GM21723 (cell line): Measurements from ENCODE around the gene NTRK3.
A peak's percentile ranks its signal among the peaks of the same experiment; 100 is the strongest.

Source experiments
- ATAC-seq: cut with Tn5 transposase; IDR thresholded peaks from one replicate; pipeline ENCODE4 v1.9.1; 2021; ENCODE audit warnings: mild to moderate bottlenecking, moderate library complexity; ENCODE audit not compliant: unreplicated experiment

NTRK3 gene

GRCh38 chr15:88258093-88258641, 1.6 kb upstream of the NTRK3 start:
- ATAC-seq: no peak

GRCh38 chr15:88257311-88258092, 963 bp upstream of the NTRK3 start:
- ATAC-seq: no peak

GRCh38 chr15:88255484-88256278, 858 bp downstream of the NTRK3 start:
- ATAC-seq: no peak

- ATAC-seq: no peak
Observed at GRCh38 chr15:88255087-88255483, 1.5 kb downstream of the NTRK3 start.

- no peak for ATAC-seq
Observed at GRCh38 chr15:88252441-88252840, 4.1 kb downstream of the NTRK3 start.

- no peak for ATAC-seq
Observed at GRCh38 chr15:88250826-88251225, 5.7 kb downstream of the NTRK3 start.

GRCh38 chr15:88249220-88249619, 7.3 kb downstream of the NTRK3 start:
- no peak for ATAC-seq

GRCh38 chr15:88247914-88248313, 8.6 kb downstream of the NTRK3 start:
- ATAC-seq: no peak

GRCh38 chr15:88246666-88247446, 9.7 kb downstream of the NTRK3 start:
- ATAC-seq: peak; percentile 81

GRCh38 chr15:88246081-88246480, 10.5 kb downstream of the NTRK3 start:
- no peak for ATAC-seq

GRCh38 chr15:88243895-88244787, 12.4 kb downstream of the NTRK3 start:
- ATAC-seq: no peak

- no peak for ATAC-seq
Observed at GRCh38 chr15:88242586-88243555, 13.7 kb downstream of the NTRK3 start.

- ATAC-seq: no peak
Observed at GRCh38 chr15:88241461-88241860, 15.1 kb downstream of the NTRK3 start.

GRCh38 chr15:88241060-88241459, 15.5 kb downstream of the NTRK3 start:
- ATAC-seq: no peak

- ATAC-seq: no peak
Observed at GRCh38 chr15:88239594-88239993, 16.9 kb downstream of the NTRK3 start.

GRCh38 chr15:88238618-88239430, 17.7 kb downstream of the NTRK3 start:
- ATAC-seq: no peak

- ATAC-seq: no peak
Observed at GRCh38 chr15:88234711-88235110, 21.8 kb downstream of the NTRK3 start.

GRCh38 chr15:88233921-88234320, 22.6 kb downstream of the NTRK3 start:
- no peak for ATAC-seq
